Thyroid gland (tissue), 4 donors: Measurements from ENCODE around the gene EIF2B1.

Experiments
- POLR2A ChIP-seq, 2 donors: fragments of 450-650 bp; IDR thresholded peaks; one replicate each; pipeline ENCODE4 v1.6.1; 2017; ENCODE audit warnings: antibody characterized with exemption in 2 of 2, mild to moderate bottlenecking in 2 of 2, moderate library complexity in 1 of 2
- TF ChIP-seq, protein P1 (sequence below), 6 experiments: fragments of 200-600 bp in 3 of 6; fragments of 450-650 bp in 3 of 6; sonication (generic) in 3 of 6; IDR thresholded peaks; one replicate each; pipeline ENCODE4 v1.5.1; 2016 to 2019; ENCODE audit warnings: antibody characterized with exemption in 6 of 6, mild to moderate bottlenecking in 2 of 6, inconsistent platforms in 1 of 6, moderate library complexity in 1 of 6

GRCh38 chr12:123645380-123645779, 11.9 kb upstream of the EIF2B1 start:
- TF ChIP-seq, protein P1, sequence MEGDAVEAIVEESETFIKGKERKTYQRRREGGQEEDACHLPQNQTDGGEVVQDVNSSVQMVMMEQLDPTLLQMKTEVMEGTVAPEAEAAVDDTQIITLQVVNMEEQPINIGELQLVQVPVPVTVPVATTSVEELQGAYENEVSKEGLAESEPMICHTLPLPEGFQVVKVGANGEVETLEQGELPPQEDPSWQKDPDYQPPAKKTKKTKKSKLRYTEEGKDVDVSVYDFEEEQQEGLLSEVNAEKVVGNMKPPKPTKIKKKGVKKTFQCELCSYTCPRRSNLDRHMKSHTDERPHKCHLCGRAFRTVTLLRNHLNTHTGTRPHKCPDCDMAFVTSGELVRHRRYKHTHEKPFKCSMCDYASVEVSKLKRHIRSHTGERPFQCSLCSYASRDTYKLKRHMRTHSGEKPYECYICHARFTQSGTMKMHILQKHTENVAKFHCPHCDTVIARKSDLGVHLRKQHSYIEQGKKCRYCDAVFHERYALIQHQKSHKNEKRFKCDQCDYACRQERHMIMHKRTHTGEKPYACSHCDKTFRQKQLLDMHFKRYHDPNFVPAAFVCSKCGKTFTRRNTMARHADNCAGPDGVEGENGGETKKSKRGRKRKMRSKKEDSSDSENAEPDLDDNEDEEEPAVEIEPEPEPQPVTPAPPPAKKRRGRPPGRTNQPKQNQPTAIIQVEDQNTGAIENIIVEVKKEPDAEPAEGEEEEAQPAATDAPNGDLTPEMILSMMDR (IDR thresholded peaks at IDR 0.05): no peak
- no peak for TF ChIP-seq POLR2A (IDR thresholded peaks at IDR 0.05)
